NCI-H510A treated with DMSO at 0.1 percent for 48 hours (cell line): ENCODE measurements around the gene CPHXL2.

Experiments used
- DNase-seq: peaks from one replicate; lab custom pipeline; 2025; lab: John Stamatoyannopoulos, UW

CPHXL2 gene

DNA sequence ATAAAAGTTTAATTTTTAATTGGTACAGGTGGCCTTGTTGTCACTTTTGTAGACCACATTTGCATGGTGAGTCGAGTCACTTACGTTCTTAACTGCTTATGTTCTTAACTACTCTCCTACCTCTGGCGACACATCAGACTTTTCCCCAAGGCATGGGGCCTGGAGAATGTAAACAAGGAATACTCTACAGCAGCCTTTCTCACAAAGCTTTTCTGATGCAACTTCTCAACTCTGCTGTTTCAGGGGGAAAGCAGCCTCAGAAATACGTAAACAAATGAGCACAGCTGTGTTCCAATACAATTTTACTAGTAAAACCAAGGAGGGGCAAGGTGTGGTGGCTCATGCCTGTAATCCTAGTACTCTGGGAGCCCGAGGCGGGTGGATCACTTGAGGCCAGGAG, 36.2 kb downstream of the CPHXL2 start:
- no peak for DNase-seq

GRCh38 chr16:75635036-75635435, 41.8 kb downstream of the CPHXL2 start:
- DNase-seq: no peak

- peak; percentile 76 for DNase-seq
Measured at GRCh38 chr16:75632857-75633256, 44.0 kb downstream of the CPHXL2 start.

- no peak for DNase-seq
Measured at GRCh38 chr16:75630052-75630451, 46.8 kb downstream of the CPHXL2 start.

DNA sequence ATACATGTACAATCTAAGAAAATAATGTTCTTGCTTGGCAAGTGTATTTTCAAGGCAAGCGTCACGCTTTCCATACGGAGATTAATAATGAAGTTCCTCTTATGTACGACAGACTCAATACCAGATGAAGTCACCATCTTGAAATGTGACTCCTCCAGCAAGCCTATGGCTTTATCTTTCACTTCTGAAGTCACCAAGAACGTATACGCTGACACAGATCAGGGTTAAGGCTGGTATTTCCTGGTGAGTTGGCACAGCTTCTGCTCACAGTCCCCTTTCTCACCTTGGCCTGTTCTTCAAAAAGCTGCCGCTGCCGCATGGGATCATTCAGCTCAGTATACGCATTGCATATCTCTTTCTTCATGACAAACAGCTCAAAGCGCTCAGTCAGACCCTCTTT, 47.7 kb downstream of the CPHXL2 start:
- DNase-seq: no peak

DNA sequence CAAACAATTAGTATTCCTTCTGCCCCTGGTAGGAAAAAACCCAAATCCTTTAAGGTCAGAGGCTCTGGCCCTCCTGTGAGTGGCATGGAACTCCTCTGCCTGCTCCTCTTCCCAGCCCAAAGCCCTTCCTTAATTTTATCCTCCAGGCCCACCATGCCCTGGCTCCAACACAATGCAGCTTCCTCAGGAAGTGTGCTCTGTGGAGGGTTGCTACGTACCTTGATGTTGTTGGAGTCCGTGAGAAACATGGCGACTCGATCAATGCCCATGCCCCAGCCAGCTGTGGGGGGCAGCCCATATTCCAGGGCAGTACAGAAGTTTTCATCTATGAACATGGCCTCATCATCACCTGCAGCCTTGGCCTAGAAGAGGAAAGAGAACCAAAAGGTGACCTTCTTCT, 48.5 kb downstream of the CPHXL2 start:
- DNase-seq: no peak

GRCh38 chr16:75627851-75628250, 49.0 kb downstream of the CPHXL2 start:
- no peak for DNase-seq

DNA sequence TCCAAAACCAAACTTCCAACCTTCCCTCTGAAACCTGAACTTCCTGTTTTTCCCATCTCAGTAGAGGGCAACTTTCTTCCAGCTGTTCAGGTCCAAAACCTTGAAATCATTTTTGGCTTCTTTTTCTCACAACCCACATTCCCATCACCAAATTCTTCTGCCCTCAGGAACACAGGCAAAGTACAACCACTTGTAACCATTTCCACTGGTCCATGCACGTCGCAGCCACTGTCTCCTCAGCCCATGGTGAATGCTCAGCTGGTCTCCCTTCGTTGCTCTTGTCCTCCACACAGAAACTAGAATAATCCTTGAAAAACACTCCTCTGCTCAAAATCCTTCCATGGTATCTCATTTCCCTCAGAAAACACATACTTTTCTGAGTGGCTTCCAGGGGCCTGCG, 50.0 kb downstream of the CPHXL2 start:
- DNase-seq: no peak

GRCh38 chr16:75624921-75625334, 51.9 kb downstream of the CPHXL2 start:
- DNase-seq: no peak

GRCh38 chr16:75622761-75623605, 53.8 kb downstream of the CPHXL2 start, which contains the start of gene ADAT1:
Gene ADAT1 (minus strand): TSS chr16:75623281. CDS start chr16:75620799, 2,482 bp downstream.
- peak; percentile 84 for DNase-seq

DNA sequence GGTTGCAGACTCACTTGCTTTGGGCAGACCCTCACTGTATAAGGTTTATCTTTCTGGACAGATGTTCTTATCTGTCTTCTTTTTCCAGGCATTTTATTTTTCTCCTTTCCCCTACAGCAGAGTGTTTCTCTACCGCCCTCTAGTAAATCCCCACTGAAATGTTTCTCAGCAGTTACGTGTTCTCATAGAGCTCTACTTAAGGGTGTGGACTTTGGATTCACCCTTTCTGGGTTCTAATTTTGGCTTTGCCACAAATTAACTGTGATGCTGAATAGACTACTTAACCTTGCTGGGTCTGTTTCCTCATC, 55.7 kb downstream of the CPHXL2 start:
- no peak for DNase-seq

DNA sequence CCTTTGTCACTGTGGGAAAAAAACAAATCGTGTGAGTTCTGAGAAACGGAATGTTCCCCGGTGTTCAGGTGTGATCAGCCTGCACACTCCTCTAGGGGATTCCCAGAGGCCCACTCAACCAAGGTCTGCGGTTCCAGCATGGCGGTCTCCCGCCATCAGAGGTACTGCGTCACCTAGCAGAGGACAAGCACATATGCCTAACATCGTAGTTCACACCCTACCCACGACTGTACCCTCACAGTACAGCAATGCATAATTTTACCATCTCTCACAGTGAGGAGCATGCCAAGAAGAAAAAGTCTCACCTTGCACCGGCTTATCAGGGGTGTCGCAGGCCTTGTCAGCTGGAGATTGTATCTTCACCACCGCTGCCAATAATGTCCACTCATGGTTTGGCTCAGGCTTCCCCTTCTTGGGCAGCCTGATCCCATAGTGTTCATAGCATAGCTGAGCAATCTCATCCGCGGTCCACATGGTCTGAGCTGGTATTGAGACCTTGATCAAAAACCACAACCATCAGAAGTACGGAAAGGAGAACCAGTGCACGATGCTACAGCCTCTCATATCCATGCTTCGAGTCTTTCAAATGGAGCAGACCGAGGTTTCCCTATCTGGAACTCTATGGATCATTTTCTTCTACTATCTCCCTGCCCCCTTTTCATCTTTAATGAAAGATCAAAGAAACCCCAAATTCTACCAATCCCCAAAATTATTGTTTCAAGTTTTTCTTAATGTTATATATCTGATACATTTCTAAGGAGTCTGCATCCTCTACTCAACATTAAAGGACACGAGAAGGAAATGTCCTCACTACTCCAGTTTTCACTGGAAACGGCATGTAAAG, 56.3 kb downstream of the CPHXL2 start:
- DNase-seq: no peak

- DNase-seq: no peak
Measured at GRCh38 chr16:75618780-75619179, 58.0 kb downstream of the CPHXL2 start.

DNA sequence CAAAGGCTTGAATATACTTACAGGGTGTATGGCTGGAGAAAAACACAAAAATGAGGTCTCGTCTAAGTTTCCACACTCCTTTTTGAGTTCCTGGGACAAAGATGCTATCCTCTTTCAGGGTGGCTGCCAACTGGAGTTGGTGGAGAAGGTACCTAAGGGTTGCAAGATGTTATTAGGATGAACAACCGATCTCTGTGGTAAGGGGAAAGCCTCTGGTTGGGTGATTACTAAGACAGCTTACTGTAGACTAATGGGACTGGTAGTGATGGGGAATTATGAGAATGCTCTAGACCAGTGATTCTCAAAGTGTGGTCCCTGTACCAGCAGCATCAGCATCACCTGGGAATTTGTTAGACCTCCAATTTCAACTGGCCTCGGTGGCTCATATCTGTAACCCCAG, 59.7 kb downstream of the CPHXL2 start:
- no peak for DNase-seq

DNA sequence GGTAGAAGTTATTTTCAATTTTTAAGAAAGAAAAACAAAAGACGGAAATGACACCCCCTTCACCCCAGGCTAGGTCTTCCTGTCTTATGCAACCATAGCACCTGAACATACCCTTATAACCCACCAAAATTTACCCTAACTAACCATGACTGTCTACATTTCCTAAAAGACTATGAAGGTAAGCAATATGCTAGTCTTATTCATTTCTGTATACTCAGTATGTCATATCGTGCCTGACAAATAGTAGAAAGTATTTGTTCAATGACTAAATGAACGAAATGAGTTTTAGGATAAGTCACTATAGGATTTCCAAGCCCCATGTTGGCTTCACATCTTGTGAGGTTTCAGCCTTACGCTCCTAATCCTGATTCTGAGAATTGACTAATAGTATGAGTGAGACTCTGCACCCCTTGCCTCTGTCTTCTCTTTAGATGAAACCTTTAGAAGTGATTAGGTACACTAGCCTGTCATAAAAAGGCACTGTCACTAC, 60.2 kb downstream of the CPHXL2 start:
- no peak for DNase-seq

GRCh38 chr16:75615619-75616018, 61.2 kb downstream of the CPHXL2 start:
- DNase-seq: no peak

DNA sequence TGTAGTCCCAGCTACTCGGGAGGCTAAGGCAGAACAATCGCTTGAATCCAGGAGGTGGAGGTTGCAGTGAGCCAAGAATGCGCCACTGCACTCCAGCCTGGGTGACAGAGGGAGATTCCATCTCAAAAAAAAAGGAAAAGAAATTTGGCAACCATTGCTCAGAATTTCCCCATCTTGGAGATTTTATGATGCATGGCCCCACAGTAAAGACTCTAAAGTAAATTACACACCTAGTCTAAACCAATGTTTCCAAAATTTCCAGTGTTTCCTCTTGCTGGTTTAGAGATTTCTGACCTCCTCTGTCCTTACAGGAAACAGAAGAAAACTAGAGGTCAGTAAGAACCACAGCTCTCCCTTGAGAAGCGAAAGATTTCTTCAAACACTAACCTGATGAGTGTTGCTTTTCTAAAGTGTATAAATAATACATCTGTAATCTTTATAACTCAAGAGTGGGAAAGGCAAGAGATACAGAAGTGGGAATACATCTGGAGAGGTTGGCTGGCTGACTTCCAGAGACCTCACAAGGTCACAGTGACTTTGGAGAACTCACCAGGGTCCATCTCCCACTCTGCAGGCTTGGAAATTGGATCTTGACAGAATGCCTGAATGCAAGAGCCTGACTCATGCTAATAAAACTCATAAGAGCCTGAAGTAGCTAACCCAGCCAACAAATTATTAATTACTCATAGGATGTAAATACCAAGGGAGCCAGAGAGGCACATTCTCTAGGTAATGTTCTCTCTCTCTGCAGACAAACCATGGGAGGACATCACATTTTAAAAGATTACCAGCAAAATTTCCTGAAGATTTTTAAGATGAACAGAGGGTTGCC, 62.5 kb downstream of the CPHXL2 start:
- DNase-seq: no peak
